Thyroid gland (tissue), 4 donors: ENCODE results near the gene PBX1.

Experiments
- POLR2A ChIP-seq, 2 donors: fragments of 450-650 bp; IDR thresholded peaks; one replicate each; pipeline ENCODE4 v1.6.1; 2017; ENCODE audit warnings: antibody characterized with exemption in 2 of 2, mild to moderate bottlenecking in 2 of 2, moderate library complexity in 1 of 2
- TF ChIP-seq, protein P1 (sequence below), 6 experiments: fragments of 200-600 bp in 3 of 6; fragments of 450-650 bp in 3 of 6; sonication (generic) in 3 of 6; IDR thresholded peaks; one replicate each; pipeline ENCODE4 v1.5.1; 2016 to 2019; ENCODE audit warnings: antibody characterized with exemption in 6 of 6, mild to moderate bottlenecking in 2 of 6, inconsistent platforms in 1 of 6, moderate library complexity in 1 of 6

DNA sequence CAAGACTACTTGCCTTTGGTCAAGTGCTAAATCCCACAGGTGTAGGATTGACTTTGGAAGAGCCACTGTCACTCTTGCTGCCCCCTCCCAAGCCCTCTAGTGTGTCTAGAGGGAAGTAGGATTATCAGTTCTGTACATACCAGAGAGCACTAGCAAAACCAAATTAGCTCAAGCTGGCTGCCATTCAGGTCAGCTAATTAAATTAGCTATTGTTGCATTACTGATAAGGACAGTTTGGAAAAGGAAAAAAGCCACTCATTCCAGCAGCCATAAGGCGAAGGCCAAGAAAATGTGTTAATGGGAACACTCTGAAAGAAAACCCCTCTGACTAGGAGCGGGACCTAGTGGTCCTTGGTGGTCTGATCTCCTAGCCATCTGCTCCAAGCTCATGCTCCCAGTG is 321.7 kb downstream of the PBX1 start:
- TF ChIP-seq, protein P1, sequence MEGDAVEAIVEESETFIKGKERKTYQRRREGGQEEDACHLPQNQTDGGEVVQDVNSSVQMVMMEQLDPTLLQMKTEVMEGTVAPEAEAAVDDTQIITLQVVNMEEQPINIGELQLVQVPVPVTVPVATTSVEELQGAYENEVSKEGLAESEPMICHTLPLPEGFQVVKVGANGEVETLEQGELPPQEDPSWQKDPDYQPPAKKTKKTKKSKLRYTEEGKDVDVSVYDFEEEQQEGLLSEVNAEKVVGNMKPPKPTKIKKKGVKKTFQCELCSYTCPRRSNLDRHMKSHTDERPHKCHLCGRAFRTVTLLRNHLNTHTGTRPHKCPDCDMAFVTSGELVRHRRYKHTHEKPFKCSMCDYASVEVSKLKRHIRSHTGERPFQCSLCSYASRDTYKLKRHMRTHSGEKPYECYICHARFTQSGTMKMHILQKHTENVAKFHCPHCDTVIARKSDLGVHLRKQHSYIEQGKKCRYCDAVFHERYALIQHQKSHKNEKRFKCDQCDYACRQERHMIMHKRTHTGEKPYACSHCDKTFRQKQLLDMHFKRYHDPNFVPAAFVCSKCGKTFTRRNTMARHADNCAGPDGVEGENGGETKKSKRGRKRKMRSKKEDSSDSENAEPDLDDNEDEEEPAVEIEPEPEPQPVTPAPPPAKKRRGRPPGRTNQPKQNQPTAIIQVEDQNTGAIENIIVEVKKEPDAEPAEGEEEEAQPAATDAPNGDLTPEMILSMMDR (IDR thresholded peaks at IDR 0.05) = no peak
- no peak for TF ChIP-seq POLR2A (IDR thresholded peaks at IDR 0.05)
